Osteocyte (in vitro differentiated cells): ENCODE measurements around the gene LDB2. TPM values are rescaled to one million over a fixed set of nuclear protein-coding genes. Genes with fewer than 3 reads are reported as not detected.

Experiments used
- DNase-seq: peaks from one replicate; pipeline ENCODE4 v3.0.0; 2021; ENCODE audit warnings: mixed read lengths; ENCODE audit not compliant: unreplicated experiment; ENCODE audit errors: extremely low spot score
- H3K27ac Mint-ChIP-seq: one replicate; pipeline ENCODE4 v1.8.0; 2021; ENCODE audit warnings: mild to moderate bottlenecking, mixed read lengths; ENCODE audit not compliant: unreplicated experiment
- H3K27me3 Mint-ChIP-seq: one replicate; pipeline ENCODE4 v1.8.0; 2021; ENCODE audit warnings: mixed read lengths; ENCODE audit not compliant: unreplicated experiment
- H3K36me3 Mint-ChIP-seq: one replicate; pipeline ENCODE4 v1.8.0; 2021; ENCODE audit warnings: mixed read lengths; ENCODE audit not compliant: unreplicated experiment
- H3K4me1 Mint-ChIP-seq: one replicate; pipeline ENCODE4 v1.8.0; 2021; ENCODE audit warnings: mixed read lengths; ENCODE audit not compliant: unreplicated experiment
- H3K4me3 Mint-ChIP-seq: one replicate; pipeline ENCODE4 v1.8.0; 2021; ENCODE audit warnings: mild to moderate bottlenecking, moderate library complexity, mixed read lengths; ENCODE audit not compliant: unreplicated experiment
- H3K9me3 Mint-ChIP-seq: one replicate; pipeline ENCODE4 v1.8.0; 2021; ENCODE audit warnings: mixed read lengths; ENCODE audit not compliant: unreplicated experiment
- total RNA-seq: library from RNA; stranded (reverse); gene quantifications from 2 replicates; pipeline ENCODE4 v1.2.1, GENCODE V29; 2021
- TF ChIP-seq, protein P1 (sequence below): fragments of 200-600 bp; sonication (generic); IDR thresholded peaks from 2 replicates; pipeline ENCODE4 v1.5.0; 2021; ENCODE audit warnings: antibody characterized with exemption, mild to moderate bottlenecking, moderate library complexity

The LDB2 gene
- total RNA-seq, 1 donor from 2014 or later = 8.7 TPM

DNA sequence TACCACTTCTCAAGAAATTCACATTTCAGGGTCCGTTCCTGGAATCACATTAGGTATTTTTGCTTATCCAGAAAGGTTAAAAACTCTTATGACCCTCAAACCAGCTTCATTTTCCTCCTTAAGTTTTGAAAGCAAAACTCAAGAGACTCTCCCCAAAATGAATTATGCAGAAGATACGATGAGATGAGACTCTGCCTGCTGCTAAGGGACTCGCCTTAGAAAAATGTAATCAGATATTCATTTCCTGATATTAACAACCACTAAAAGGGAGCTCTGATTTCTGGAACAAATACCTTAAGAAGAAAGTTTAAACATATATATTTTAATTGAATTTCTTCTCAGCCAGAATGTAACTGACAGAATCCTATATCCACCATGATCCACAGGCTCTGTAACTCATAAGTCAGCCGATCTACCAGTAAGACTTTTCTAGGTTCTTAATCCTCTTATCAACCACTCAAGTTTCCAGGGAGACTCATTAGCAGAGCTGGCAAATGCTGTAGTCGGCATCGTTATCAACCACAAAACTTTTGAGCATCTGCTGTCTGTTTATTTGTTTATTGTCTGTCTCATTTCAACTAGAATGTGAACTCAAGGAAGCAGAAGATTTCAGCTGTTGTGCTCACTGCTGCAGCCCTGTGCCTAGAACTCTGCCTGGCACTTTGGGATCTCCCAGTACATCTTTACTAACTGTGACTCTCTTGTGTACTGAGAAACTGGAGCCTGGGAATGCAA lies 112.5 kb downstream of the LDB2 start:
- Mint-ChIP-seq H3K4me1 (no peaks in the 10 kb centered on the region), H3K27ac (no peak overlapping the region), H3K36me3 (no peaks in the 10 kb centered on the region), H3K9me3 (no peaks in the 10 kb centered on the region), H3K4me3 (no peak overlapping the region), H3K27me3 (no peaks in the 10 kb centered on the region)
- TF ChIP-seq, protein P1, sequence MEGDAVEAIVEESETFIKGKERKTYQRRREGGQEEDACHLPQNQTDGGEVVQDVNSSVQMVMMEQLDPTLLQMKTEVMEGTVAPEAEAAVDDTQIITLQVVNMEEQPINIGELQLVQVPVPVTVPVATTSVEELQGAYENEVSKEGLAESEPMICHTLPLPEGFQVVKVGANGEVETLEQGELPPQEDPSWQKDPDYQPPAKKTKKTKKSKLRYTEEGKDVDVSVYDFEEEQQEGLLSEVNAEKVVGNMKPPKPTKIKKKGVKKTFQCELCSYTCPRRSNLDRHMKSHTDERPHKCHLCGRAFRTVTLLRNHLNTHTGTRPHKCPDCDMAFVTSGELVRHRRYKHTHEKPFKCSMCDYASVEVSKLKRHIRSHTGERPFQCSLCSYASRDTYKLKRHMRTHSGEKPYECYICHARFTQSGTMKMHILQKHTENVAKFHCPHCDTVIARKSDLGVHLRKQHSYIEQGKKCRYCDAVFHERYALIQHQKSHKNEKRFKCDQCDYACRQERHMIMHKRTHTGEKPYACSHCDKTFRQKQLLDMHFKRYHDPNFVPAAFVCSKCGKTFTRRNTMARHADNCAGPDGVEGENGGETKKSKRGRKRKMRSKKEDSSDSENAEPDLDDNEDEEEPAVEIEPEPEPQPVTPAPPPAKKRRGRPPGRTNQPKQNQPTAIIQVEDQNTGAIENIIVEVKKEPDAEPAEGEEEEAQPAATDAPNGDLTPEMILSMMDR = no peak
- no peak for DNase-seq

DNA sequence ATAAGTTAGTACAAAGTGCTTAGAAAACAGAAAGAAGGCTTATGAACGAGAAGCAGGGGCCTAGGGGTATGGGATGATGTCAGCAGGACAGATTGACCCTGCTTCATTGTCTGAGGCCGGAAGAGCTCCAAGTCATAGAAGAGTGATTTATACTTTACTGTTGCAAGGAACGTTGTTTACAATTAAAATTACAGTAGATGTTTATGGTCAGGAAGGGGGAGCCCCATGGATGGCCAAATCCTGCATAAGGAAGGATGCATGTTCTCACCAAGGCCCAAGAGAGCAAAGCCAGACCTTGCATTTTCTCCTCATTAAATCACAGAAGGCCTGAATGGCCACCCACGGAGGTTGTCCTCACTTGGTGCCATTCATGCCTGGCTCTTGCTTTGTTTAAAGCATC lies 115.3 kb downstream of the LDB2 start:
- TF ChIP-seq, protein P1 = no peak
- no peak for DNase-seq
- Mint-ChIP-seq H3K27me3 (no peaks in the 10 kb centered on the region), H3K27ac (no peak overlapping the region), H3K4me1 (no peaks in the 10 kb centered on the region), H3K36me3 (no peaks in the 10 kb centered on the region), H3K4me3 (no peak overlapping the region), H3K9me3 (no peaks in the 10 kb centered on the region)

DNA sequence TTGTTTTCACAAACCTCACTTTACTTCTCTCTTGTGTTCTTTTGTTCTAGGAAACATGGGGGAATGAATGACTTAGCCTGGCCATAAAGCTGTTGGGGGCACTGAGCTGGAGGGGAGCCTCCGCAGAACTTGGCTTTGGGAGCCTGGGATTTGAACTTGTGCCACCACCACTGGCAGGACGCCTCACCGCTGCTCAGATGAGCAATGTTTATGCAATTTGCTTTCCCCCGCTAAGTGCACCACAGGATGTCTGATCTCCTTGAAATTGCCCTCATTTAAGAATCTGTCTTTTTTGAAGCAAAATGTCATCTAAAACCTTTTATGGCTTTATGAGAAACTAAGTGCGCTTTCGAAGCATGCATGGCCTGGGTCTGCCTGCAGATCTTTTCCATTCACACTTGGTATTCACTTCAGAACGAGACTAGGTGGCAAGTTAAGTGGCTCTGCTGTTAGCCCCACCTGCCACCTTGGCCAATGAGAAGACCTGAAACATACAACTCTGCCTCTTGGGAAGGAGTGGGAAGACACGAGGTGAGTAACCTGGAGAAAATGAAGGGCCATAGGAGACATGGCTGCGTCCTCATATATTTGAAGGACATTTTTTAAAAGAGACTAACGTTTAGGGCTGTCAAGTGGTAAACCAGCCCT lies 119.3 kb downstream of the LDB2 start:
- no peaks in the 10 kb centered on the region for H3K36me3 Mint-ChIP-seq
- no peaks in the 10 kb centered on the region for H3K4me1 Mint-ChIP-seq
- no peak overlapping the region for H3K4me3 Mint-ChIP-seq
- no peak overlapping the region for H3K27ac Mint-ChIP-seq
- TF ChIP-seq, protein P1 = no peak
- no peaks in the 10 kb centered on the region for H3K9me3 Mint-ChIP-seq
- H3K27me3 Mint-ChIP-seq = no peaks in the 10 kb centered on the region
- DNase-seq = no peak

DNA sequence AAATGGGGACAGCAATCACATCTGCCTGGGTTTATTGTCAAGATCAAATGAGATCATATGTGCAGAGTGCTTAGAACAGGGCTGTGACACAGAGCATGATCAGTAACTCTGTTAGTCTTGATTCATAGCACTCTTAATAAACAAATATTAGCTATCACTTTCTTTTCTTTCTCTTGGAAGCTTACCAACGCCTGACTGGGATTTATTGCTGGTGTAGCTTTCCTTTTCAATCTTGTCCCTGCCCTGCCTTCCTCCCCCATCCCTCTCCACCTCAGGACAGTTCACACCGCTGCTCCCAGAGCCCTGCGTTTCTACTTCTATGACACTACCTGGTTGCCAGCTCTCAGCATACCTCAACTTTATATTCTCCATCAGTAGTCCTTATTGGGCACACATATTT lies 120.7 kb downstream of the LDB2 start:
- TF ChIP-seq, protein P1 = no peak
- no peaks in the 10 kb centered on the region for H3K27me3 Mint-ChIP-seq
- H3K27ac Mint-ChIP-seq = no peak overlapping the region
- H3K36me3 Mint-ChIP-seq = no peaks in the 10 kb centered on the region
- H3K4me1 Mint-ChIP-seq = peaks cover 3% of the 10 kb centered on the region
- H3K4me3 Mint-ChIP-seq = no peak overlapping the region
- H3K9me3 Mint-ChIP-seq = no peaks in the 10 kb centered on the region
- DNase-seq = no peak

DNA sequence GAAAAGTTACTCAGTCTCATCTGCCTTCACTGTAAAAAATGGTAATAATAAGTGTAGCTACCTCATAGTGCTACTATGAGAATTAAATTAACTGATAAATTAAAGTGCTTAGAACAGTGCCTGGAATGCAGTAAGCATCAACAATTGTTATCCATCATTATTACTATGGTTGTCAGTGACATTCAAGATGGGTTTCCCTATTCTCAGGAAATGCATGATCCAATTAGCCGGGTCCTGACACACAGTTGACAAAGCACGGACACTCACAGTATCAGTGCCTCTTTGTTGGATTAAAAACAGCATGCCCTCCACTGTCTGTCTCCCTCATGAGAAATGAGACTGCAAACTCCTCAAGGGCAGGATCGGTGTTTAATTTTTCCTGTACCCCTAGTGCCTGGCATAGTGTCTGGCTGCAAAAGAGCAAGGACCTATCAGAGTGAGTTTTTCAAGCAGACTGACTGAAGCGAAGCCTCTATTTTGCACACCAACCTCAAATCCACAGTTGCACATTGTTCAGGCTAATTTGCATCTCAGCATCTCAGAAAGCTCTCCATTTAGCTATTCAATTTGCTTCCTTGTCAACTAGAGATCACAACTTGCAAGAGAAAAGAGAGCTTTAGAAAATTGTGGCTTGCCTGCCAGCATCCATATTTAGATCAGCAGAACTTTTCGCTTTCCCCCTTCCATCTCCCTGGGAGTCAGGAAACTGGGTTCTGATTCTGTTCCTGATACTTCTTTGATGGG lies 122.9 kb downstream of the LDB2 start:
- Mint-ChIP-seq H3K27ac (no peak overlapping the region), H3K27me3 (no peaks in the 10 kb centered on the region), H3K9me3 (no peaks in the 10 kb centered on the region), H3K4me3 (no peak overlapping the region), H3K36me3 (no peaks in the 10 kb centered on the region), H3K4me1 (peaks cover 18% of the 10 kb centered on the region)
- DNase-seq = no peak
- TF ChIP-seq, protein P1 = no peak
